Measurements from ENCODE around the gene GNAS. TPM values are rescaled to one million over a fixed set of nuclear protein-coding genes. Genes with fewer than 3 reads are reported as not detected.
"Not testable (repeated sequence)": the region's sequence is repeated elsewhere in the genome, so short reads cannot be mapped to it uniquely, and the experiment has no call there.

The GNAS gene
- total RNA-seq, 2 experiments from 2014 or later, result 638 to 913 TPM

- intact Hi-C loops (cut with micrococcal nuclease; ENCODE audit: unreplicated experiment), result no loop called here
- H3K9me3 ChIP-seq (ENCODE audit: low read length), result no peaks in the 10 kb centered on the region
- peaks cover 11% of the 10 kb centered on the region for H3K4me1 ChIP-seq (ENCODE audit: insufficient read depth, low read length, poor library complexity, severe bottlenecking)
- no peaks in the 10 kb centered on the region for H4K20me1 ChIP-seq (ENCODE audit: insufficient read depth, low read length)
- no TSS peak for BruUV-seq (replicated peaks)
- H3K4me2 ChIP-seq (ENCODE audit: low read length), result no peak overlapping the region
- H3K79me2 ChIP-seq (ENCODE audit: insufficient read depth, low read depth, low read length), result no peaks in the 10 kb centered on the region
- H3K4me3 ChIP-seq (ENCODE audit: low read depth, low read length, poor library complexity, severe bottlenecking), result no peak overlapping the region
- no peak overlapping the region for H3K27ac ChIP-seq (ENCODE audit: low read depth, low read length, poor library complexity, severe bottlenecking)
- H2AFZ ChIP-seq (ENCODE audit: low read length), result no peak overlapping the region
- H3K36me3 ChIP-seq (ENCODE audit: insufficient read depth, low read length), result no peaks in the 10 kb centered on the region
- POLR2A ChIA-PET, result no interaction called here
- DNase-seq (ENCODE audit: low spot score), result no peak
- TF ChIP-seq EZH2phosphoT487 (IDR thresholded peaks at IDR 0.05; ENCODE audit: borderline replicate concordance, low read depth, low read length) (no peak), CTCF (conservative IDR thresholded peaks at IDR 0.05; ENCODE audit: low read length) (no peak)
- CTCF ChIA-PET (ENCODE audit: unreplicated experiment), result no interaction called here
- H3K9me2 ChIP-seq (ENCODE audit: insufficient read depth, low read length), result no peaks in the 10 kb centered on the region
Measured at GRCh38 chr20:58944610-58945009, 92.1 kb downstream of the GNAS start.

GRCh38 chr20:58945965-58946631 lies 93.6 kb downstream of the GNAS start:
- ChIA-PET POLR2A (no interaction called here), CTCF (ENCODE audit: unreplicated experiment) (no interaction called here)
- no peak overlapping the region for H3K27ac ChIP-seq (ENCODE audit: low read depth, low read length, poor library complexity, severe bottlenecking)
- H3K36me3 ChIP-seq (ENCODE audit: insufficient read depth, low read length), result no peaks in the 10 kb centered on the region
- TF ChIP-seq CTCF (conservative IDR thresholded peaks at IDR 0.05; ENCODE audit: low read length) (no peak), EZH2phosphoT487 (IDR thresholded peaks at IDR 0.05; ENCODE audit: borderline replicate concordance, low read depth, low read length) (no peak)
- H3K4me2 ChIP-seq (ENCODE audit: low read length), result no peak overlapping the region
- H3K79me2 ChIP-seq (ENCODE audit: insufficient read depth, low read depth, low read length), result no peaks in the 10 kb centered on the region
- no peak overlapping the region for H3K4me3 ChIP-seq (ENCODE audit: low read depth, low read length, poor library complexity, severe bottlenecking)
- intact Hi-C loops (cut with micrococcal nuclease; ENCODE audit: unreplicated experiment), result no loop called here
- H3K9me2 ChIP-seq (ENCODE audit: insufficient read depth, low read length), result no peaks in the 10 kb centered on the region
- no TSS peak for BruUV-seq (replicated peaks)
- H3K9me3 ChIP-seq (ENCODE audit: low read length), result no peaks in the 10 kb centered on the region
- peaks cover 11% of the 10 kb centered on the region for H3K4me1 ChIP-seq (ENCODE audit: insufficient read depth, low read length, poor library complexity, severe bottlenecking)
- no peak overlapping the region for H2AFZ ChIP-seq (ENCODE audit: low read length)
- no peak for DNase-seq (ENCODE audit: low spot score)
- no peaks in the 10 kb centered on the region for H4K20me1 ChIP-seq (ENCODE audit: insufficient read depth, low read length)

- H3K4me3 ChIP-seq (ENCODE audit: low read depth, low read length, poor library complexity, severe bottlenecking); H3K4me1 ChIP-seq (ENCODE audit: insufficient read depth, low read length, poor library complexity, severe bottlenecking); H3K79me2 ChIP-seq (ENCODE audit: insufficient read depth, low read depth, low read length); BruUV-seq (replicated peaks); POLR2A ChIA-PET; H4K20me1 ChIP-seq (ENCODE audit: insufficient read depth, low read length); H3K36me3 ChIP-seq (ENCODE audit: insufficient read depth, low read length); H3K27ac ChIP-seq (ENCODE audit: low read depth, low read length, poor library complexity, severe bottlenecking); H3K4me2 ChIP-seq (ENCODE audit: low read length); CTCF ChIA-PET (ENCODE audit: unreplicated experiment); H3K9me3 ChIP-seq (ENCODE audit: low read length); H2AFZ ChIP-seq (ENCODE audit: low read length); H3K9me2 ChIP-seq (ENCODE audit: insufficient read depth, low read length); intact Hi-C loops (cut with micrococcal nuclease; ENCODE audit: unreplicated experiment); DNase-seq (ENCODE audit: low spot score): not testable (repeated sequence)
Measured at GRCh38 chr20:58947797-58948388, 95.4 kb downstream of the GNAS start.

Data from OCI-LY7 (cell line).